ENCODE results near the gene SBF2.

- TF ChIP-seq CTCF (IDR thresholded peaks at IDR 0.05; ENCODE audit: borderline replicate concordance, extremely low read depth, low read length, poor library complexity, severe bottlenecking) = no peak
- TF ChIP-seq EZH2 (IDR thresholded peaks at IDR 0.05; ENCODE audit: borderline replicate concordance, low read depth, low read length, severe bottlenecking) = no peak
Measured at GRCh38 chr11:9804419-9804902, 489.6 kb downstream of the SBF2 start.
